Measurements from ENCODE around the gene RAB33A. TPM values are rescaled to one million over a fixed set of nuclear protein-coding genes. Genes with fewer than 3 reads are reported as not detected.

RAB33A gene
- total RNA-seq, 1 experiment from 2014 or later, result 0.57 TPM

- H3K4me1 ChIP-seq (replicated peaks; ENCODE audit: insufficient read depth), result no peaks in the 10 kb centered on the region
- H3K4me2 ChIP-seq, result no peak overlapping the region
Observed at GRCh38 chrX:130147631-130148030, 24.1 kb upstream of the RAB33A start.

GRCh38 chrX:130155564-130155963, 16.2 kb upstream of the RAB33A start:
- peaks cover 13% of the 10 kb centered on the region for H3K36me3 ChIP-seq (ENCODE audit: low read depth)
- TF ChIP-seq CTCF (conservative IDR thresholded peaks at IDR 0.05) (no peak), EZH2 (IDR thresholded peaks at IDR 0.05; ENCODE audit: low read depth) (no peak)
- H3K9me2 ChIP-seq (ENCODE audit: insufficient read depth), result no peaks in the 10 kb centered on the region
- no peaks in the 10 kb centered on the region for H3K9me3 ChIP-seq (ENCODE audit: insufficient read depth, low read depth)
- no peak overlapping the region for H3K27ac ChIP-seq
- H4K20me1 ChIP-seq (ENCODE audit: insufficient read depth), result no peaks in the 10 kb centered on the region; the same call in 1 of the 2 replicates
- peaks cover 3% of the 10 kb centered on the region; the same call in 1 of the 2 replicates for H3F3A ChIP-seq (ENCODE audit: insufficient read depth, low read depth)
- POLR2A ChIA-PET (ENCODE audit: unreplicated experiment), result no interaction called here
- CTCF ChIA-PET, result no interaction called here
- no TSS peak for BruUV-seq (replicated peaks)
- no peak overlapping the region for H3K4me2 ChIP-seq
- H2AFZ ChIP-seq, result no peak overlapping the region
- DNase-seq, result no peak
- no peaks in the 10 kb centered on the region for H3K4me1 ChIP-seq (replicated peaks; ENCODE audit: insufficient read depth)
- H3K4me3 ChIP-seq, result no peak overlapping the region
- H3K27me3 ChIP-seq (ENCODE audit: insufficient read depth, low read depth), result no peaks in the 10 kb centered on the region
- 0 out of 2 replicates have a peak, but pooled peaks cover 9% of the 10 kb centered on the region for H3K79me2 ChIP-seq (ENCODE audit: low read depth)
- intact Hi-C loops (cut with micrococcal nuclease; ENCODE audit: unreplicated experiment), result no loop called here

More at GRCh38 chrX:130147631-130148030, 24.1 kb upstream of the RAB33A start:
- Histone ChIP-seq H3K9me3 (ENCODE audit: insufficient read depth, low read depth) (no peaks in the 10 kb centered on the region), H3K36me3 (ENCODE audit: low read depth) (peaks cover 25% of the 10 kb centered on the region), H3K27me3 (ENCODE audit: insufficient read depth, low read depth) (no peaks in the 10 kb centered on the region), H3K27ac (no peak overlapping the region), H3K4me3 (no peak overlapping the region), H2AFZ (no peak overlapping the region), H3F3A (ENCODE audit: insufficient read depth, low read depth) (0 out of 2 replicates have a peak, but pooled peaks cover 5% of the 10 kb centered on the region), H4K20me1 (ENCODE audit: insufficient read depth) (no peaks in the 10 kb centered on the region), H3K79me2 (ENCODE audit: low read depth) (no peaks in the 10 kb centered on the region), H3K9me2 (ENCODE audit: insufficient read depth) (no peaks in the 10 kb centered on the region)
- ChIA-PET CTCF (no interaction called here), POLR2A (ENCODE audit: unreplicated experiment) (no interaction called here)
- no TSS peak for BruUV-seq (replicated peaks)
- TF ChIP-seq CTCF (conservative IDR thresholded peaks at IDR 0.05) (no peak), EZH2 (IDR thresholded peaks at IDR 0.05; ENCODE audit: low read depth) (no peak)
- DNase-seq, result no peak
- intact Hi-C loops (cut with micrococcal nuclease; ENCODE audit: unreplicated experiment), result no loop called here

GRCh38 chrX:130158311-130158710, 13.5 kb upstream of the RAB33A start:
- no peaks in the 10 kb centered on the region for H3K9me2 ChIP-seq (ENCODE audit: insufficient read depth)
- H3K4me1 ChIP-seq (replicated peaks; ENCODE audit: insufficient read depth), result no peaks in the 10 kb centered on the region
- H3K4me2 ChIP-seq, result no peak overlapping the region
- H3K9me3 ChIP-seq (ENCODE audit: insufficient read depth, low read depth), result no peaks in the 10 kb centered on the region
- peaks cover 21% of the 10 kb centered on the region; the same call in 1 of the 2 replicates for H3K36me3 ChIP-seq (ENCODE audit: low read depth)
- intact Hi-C loops (cut with micrococcal nuclease; ENCODE audit: unreplicated experiment), result no loop called here
- TF ChIP-seq CTCF (conservative IDR thresholded peaks at IDR 0.05) (no peak), EZH2 (IDR thresholded peaks at IDR 0.05; ENCODE audit: low read depth) (no peak)
- no peak overlapping the region for H3K27ac ChIP-seq
- H2AFZ ChIP-seq, result no peak overlapping the region
- DNase-seq, result no peak
- H3K4me3 ChIP-seq, result no peak overlapping the region
- H3F3A ChIP-seq (ENCODE audit: insufficient read depth, low read depth), result peaks cover 3% of the 10 kb centered on the region
- no peaks in the 10 kb centered on the region; the same call in none of the 2 replicates for H4K20me1 ChIP-seq (ENCODE audit: insufficient read depth)
- ChIA-PET POLR2A (ENCODE audit: unreplicated experiment) (no interaction called here), CTCF (interaction anchor here (0.7 kb wide), 1 partner anchor 22 kb away, joined by 5 read pairs; no protein-coding TSS in a partner anchor)
- no peaks in the 10 kb centered on the region for H3K27me3 ChIP-seq (ENCODE audit: insufficient read depth, low read depth)
- BruUV-seq (replicated peaks), result no TSS peak
- peaks cover 31% of the 10 kb centered on the region for H3K79me2 ChIP-seq (ENCODE audit: low read depth)
